SK-MEL-5 (cell line): ENCODE measurements around the gene SLC25A18. TPM values are rescaled to one million over a fixed set of nuclear protein-coding genes. Genes with fewer than 3 reads are reported as not detected.
A peak's percentile ranks its signal among the peaks of the same experiment; 100 is the strongest.
"Not testable (repeated sequence)": the region's sequence is repeated elsewhere in the genome, so short reads cannot be mapped to it uniquely, and the experiment has no call there.

ENCODE experiments used
- DNase-seq: peaks from one replicate; pipeline ENCODE4 v3.0.0-alpha.2; 2016; ENCODE audit warnings: low read depth, low spot score
- in situ Hi-C: cut with HindIII; loops from 2 replicates; pipeline ENCODE4 v1.10.0; 2016; ENCODE audit warnings: low sequenced_read_pairs, high pct_unique_total_duplicates, low pct_unique_long_range_greater_than_20kb
- total RNA-seq: library from RNA; depleted of rRNA; stranded (reverse); fragments of >200 nt; shearing (Covaris generic); gene quantifications from 2 replicates; pipeline ENCODE4 v1.2.3, GENCODE V29; 2014; rRNA removed

The SLC25A18 gene
- total RNA-seq, 1 experiment from 2014 or later = not detected

DNA sequence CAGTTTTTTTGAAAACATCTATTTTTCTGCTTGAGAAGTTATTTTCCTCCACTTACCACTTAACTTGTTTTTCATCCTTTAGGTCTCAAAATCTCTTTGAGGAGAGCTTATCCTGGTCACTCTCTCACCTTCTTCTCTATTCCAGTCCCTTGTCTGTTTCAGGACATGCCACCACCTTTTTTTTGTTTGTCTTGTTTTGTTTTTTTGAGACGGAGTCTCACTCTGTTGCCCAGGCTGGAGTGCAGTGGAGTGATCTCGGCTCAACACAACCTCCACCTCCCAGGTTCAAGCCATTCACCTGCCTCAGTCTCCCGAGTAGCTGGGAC is 70.7 kb downstream of the SLC25A18 start:
- DNase-seq = no peak
- in situ Hi-C loops = no loop called here

DNA sequence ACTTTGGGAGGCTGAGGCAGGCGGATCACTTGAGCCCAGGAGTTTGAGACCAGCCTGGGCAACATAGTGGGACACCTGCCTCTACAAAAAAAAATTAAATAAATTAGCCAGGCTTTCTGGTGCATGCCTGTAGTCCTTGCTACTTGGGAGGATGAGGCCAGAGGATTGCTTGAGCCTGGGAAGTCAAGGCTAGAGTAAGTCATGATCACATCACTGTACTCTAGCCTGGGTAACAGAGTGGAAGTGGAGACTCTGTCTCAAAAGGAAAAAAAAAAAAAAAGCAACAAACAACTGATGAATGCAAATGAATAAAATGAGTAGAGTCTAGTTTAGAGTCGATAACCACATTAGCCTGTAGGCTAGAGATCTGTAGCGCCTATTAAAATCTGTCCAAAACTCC is 71.4 kb downstream of the SLC25A18 start:
- in situ Hi-C loops = no loop called here
- DNase-seq = no peak

DNA sequence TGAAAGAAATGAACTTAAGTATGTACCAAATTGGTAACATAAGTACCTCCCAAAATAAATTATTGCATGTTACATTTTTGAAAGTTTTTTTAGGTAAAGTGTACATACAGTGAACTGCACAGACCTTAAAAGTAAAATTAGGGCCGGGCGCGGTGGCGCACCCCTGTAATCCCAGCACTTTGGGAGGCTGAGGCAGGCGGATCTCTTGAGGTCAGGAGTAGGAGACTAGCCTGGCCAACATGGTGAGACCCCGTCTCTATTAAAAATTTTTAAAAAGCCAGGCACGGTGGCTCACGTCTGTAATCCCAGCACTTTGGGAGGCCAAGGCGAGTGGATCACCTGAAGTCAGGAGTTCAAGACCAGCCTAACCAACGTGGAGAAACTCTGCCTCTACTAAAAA is 73.6 kb downstream of the SLC25A18 start:
- DNase-seq, in situ Hi-C loops: not testable (repeated sequence)

DNA sequence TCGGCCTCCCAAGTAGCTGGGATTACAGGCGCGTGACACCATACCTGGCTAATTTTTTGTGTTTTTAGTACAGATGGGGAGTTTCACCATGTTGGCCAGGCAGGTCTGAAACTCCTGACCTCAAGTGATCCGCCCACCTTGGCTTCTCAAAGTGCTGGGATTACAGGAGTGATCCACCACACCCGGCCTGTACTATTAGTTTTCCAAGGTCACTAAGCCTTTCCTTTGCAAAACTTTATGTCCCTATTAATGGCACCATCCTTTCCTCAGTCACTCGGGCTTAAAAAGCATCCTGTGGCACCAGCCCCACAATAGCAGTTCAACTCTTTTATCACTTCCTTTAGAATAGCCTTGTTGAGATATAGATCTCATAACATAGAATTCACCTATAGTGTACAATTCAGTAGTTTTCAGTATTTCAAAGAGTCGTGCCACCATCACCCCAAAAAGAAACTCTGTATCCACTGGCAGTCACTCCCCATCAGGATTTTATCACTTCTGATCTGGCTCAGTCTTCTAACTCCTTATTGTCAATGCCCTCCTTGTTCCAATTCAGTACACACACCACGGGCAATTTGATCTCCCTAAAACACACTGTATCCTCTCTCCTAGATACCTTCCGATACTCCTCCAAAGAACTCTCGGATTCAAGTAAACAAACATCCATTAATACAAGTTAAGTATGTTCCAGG is 74.3 kb downstream of the SLC25A18 start:
- no peak for DNase-seq
- in situ Hi-C loops = no loop called here

- in situ Hi-C loops = no loop called here
- DNase-seq = no peak
These were observed 74.8 kb downstream of the SLC25A18 start for GRCh38 chr22:17638182-17638431.

DNA sequence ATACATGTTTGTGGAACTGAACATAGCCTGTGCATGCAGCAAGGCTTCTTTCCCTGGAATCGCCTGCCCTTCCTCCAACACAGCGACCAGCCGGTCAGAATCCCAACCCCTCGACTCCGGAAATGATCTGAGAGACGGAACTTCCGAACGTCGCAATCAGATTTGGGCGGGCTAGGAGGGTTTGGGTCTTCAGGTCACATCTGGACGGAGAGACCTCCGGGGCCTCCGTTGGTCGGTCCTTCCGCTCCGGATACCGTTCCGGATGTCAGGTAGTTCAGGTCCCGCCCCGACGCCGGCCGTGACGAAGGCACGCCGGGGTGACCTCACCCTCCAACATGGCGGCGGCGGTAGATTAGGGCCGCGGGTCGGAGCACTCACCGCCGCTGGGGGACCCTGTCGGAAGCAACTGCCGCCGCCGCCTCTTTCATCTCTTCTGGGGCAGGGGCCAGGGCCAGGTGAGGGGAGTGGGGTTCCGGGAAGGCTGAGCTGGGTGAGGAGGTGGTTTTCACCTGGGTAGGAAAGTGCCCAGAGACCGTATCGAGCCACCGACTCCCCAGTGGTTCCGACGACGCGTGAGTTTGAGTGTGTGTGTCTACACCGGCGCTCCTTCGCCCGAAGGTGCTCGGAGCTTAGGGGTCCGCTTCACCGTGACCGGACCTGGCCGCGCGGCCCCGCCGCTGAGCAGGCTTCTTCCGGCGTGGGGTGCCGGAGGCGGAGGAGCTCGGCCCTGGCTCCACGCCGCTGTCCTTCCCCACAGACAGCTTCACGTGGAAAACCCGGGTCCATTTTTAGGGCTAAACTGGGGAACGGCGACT is 75.3 kb downstream of the SLC25A18 start, which contains the start of gene BCL2L13:
Gene BCL2L13, plus strand, starts transcription at position 326 of the 815 bp plus-strand sequence. CDS start 16,955 bp downstream, outside the sequence.
- peak; percentile 92 for DNase-seq
- in situ Hi-C loops = no loop called here

DNA sequence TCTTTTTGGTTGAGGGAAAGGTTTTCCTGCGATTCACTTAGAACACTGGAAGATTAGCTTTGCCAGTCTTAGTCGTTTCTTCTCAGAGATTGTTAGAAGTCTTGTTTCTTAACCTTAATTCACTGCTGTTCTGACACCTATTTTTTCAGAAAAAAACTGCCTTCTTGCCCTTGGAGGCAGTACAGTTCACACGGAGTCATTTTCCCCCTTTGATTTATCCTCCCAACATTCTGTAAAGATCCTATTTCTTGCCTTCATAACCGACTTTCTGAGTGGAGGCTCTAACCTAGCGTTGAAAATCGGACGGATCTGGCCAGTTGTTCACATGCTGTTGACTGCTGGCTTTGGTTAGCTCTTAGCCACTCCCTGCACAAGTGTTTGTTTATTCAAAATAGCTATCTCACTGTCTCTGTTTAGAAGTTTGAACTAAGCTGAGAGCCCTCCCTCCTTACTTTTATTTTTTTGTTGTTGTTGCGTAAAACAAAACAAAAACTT is 76.0 kb downstream of the SLC25A18 start:
- in situ Hi-C loops = no loop called here
- DNase-seq = peak; percentile 67

Other genes starting within 250 kb of the SLC25A18 start
- gene CECR2, start 194.0 kb upstream of the SLC25A18 start, total RNA-seq = 4.8 and 5.7 TPM in 2 replicates
- gene ATP6V1E1, start 65.3 kb downstream of the SLC25A18 start, total RNA-seq = 353 and 392 TPM in 2 replicates
- 174 and 210 TPM in 2 replicates for gene BCL2L13, start 75.3 kb downstream of the SLC25A18 start, total RNA-seq
- gene BID, start 211.0 kb downstream of the SLC25A18 start, total RNA-seq = 62.1 and 81.7 TPM in 2 replicates